GM18517 (cell line): ENCODE data around the gene COMMD2.

ENCODE experiments used
- ATAC-seq: cut with Tn5 transposase; IDR thresholded peaks from one replicate; pipeline ENCODE4 v1.9.1; 2021; ENCODE audit warnings: mild to moderate bottlenecking, moderate library complexity; ENCODE audit not compliant: unreplicated experiment

Gene COMMD2

GRCh38 chr3:149705416-149705815 is 46.9 kb downstream of the COMMD2 start:
- no peak for ATAC-seq

DNA sequence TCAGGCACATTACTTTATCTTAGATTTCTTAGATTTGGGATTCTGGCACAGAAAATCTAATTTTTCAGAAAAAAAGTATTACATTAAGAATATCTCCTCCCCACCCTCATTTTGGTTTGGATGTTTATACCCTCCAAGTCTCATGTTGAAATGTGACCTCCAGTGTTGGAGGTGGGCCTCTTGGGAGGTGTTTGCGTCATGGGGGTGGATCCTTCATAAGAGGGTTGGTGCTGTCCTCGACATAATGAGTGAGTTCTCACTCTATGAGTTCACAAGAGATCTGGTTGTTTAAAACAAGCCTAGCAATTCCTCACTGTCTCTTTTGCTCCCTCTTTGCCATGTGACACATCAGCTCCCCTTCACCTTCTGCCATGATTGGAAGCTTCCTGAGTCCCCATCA is 48.8 kb downstream of the COMMD2 start:
- ATAC-seq, result no peak

GRCh38 chr3:149702691-149703441 is 49.4 kb downstream of the COMMD2 start:
- ATAC-seq, result no peak

DNA sequence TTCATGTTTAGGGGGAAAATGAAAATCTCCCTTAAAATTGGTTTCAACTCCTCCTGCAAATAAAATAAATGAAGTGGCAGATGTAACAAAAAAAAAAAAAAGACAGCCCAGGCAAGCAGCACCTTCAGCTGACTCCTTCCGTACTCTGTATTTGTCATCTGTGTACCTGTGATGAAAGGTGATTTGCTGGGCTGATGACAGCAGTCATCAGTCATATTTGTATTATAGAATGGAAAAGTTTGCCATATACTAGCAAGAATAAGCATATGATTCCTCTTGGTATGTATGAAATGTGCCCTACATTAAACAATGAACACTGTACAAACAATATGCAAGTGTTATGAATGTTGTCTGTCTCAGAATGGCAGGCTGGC is 50.3 kb downstream of the COMMD2 start:
- ATAC-seq, result no peak

DNA sequence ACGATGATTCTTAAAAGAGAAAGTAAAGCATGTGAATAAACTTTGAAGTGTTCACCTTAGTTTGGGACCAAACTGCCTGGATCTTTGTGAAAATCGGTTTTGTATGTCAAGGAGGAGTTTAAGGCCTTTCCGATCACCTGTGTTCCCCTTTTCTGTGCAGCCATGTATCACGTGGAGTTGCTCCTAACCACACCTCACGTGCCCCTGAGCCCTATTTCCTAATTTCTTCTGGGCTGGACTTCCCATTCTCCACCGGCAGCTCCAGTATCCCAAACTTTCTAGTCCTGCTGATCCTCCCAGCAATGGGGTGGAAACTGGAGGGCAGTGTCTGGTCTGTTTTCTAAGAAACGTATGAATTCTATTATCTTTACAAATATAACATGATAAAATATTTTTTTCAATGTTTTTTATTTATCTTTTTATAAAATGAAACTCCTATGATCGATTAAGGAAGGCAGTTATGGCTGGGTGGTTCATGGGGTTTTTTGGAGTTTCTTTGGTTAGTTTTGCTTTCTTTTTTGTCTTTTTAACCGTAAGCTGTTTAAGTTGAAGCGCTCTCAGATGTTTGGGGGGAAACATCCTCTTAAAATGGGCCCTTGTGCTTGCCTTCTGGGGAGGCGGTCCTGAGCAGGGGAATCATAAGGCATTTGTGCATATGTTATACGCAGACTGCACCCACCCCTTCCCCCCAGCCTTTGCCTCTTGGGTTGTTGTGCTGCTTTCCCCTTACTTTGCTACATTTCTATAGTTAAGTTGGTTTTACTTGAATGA is 50.9 kb downstream of the COMMD2 start:
- ATAC-seq, result no peak
